DOHH2 (cell line): ENCODE data around the gene GABRB1.

Experiments used
- H3F3A ChIP-seq: fragments of 200-600 bp; sonication (generic), shearing (Covaris generic); 2 replicates; pipeline ENCODE4 v1.6.0; 2016; ENCODE audit warnings: antibody characterized with exemption, mild to moderate bottlenecking; ENCODE audit not compliant: control insufficient read depth, insufficient read depth
- H3K27ac ChIP-seq: fragments of 200-600 bp; sonication (generic); 2 replicates; pipeline ENCODE4 v1.5.1; 2014; ENCODE audit warnings: low read depth, mild to moderate bottlenecking, low read length, moderate library complexity
- H3K27me3 ChIP-seq: fragments of 200-600 bp; sonication (generic); 2 replicates; pipeline ENCODE4 v1.6.1; 2014; ENCODE audit warnings: mild to moderate bottlenecking, low read length, mixed read lengths; ENCODE audit not compliant: control insufficient read depth
- H3K36me3 ChIP-seq: fragments of 200-600 bp; sonication (generic); 2 replicates; pipeline ENCODE4 v1.6.1; 2014; ENCODE audit warnings: mild to moderate bottlenecking, low read length, moderate library complexity, mixed read lengths; ENCODE audit not compliant: control insufficient read depth
- H3K4me1 ChIP-seq: fragments of 200-600 bp; sonication (generic); 2 replicates; pipeline ENCODE4 v1.6.1; 2014; ENCODE audit warnings: mild to moderate bottlenecking, low read length, mixed read lengths; ENCODE audit not compliant: control insufficient read depth
- H3K4me2 ChIP-seq: fragments of 200-600 bp; sonication (generic); 2 replicates; pipeline ENCODE4 v1.6.0; 2014; ENCODE audit warnings: mild to moderate bottlenecking, low read length, moderate library complexity
- H3K4me3 ChIP-seq: fragments of 200-600 bp; sonication (generic); 2 replicates; pipeline ENCODE4 v1.5.1; 2014; ENCODE audit warnings: mild to moderate bottlenecking, low read length, mixed read lengths
- H3K79me2 ChIP-seq: fragments of 200-600 bp; sonication (generic); 2 replicates; pipeline ENCODE4 v1.6.1; 2014; ENCODE audit warnings: mild to moderate bottlenecking, low read length, mixed read lengths; ENCODE audit not compliant: control insufficient read depth
- H3K9me2 ChIP-seq: fragments of 200-600 bp; sonication (generic); replicated peaks from 2 replicates; pipeline ENCODE4 v1.6.1; 2014; ENCODE audit warnings: mild to moderate bottlenecking, low read length, mixed read lengths; ENCODE audit not compliant: control insufficient read depth
- H3K9me3 ChIP-seq: fragments of 200-600 bp; sonication (generic); 2 replicates; pipeline ENCODE4 v1.6.1; 2014; ENCODE audit warnings: antibody characterized with exemption, low read length, mixed read lengths; ENCODE audit not compliant: control insufficient read depth, insufficient read depth
- H4K20me1 ChIP-seq: fragments of 200-600 bp; sonication (generic); 2 replicates; pipeline ENCODE4 v1.6.0; 2014; ENCODE audit warnings: low read depth, mild to moderate bottlenecking, antibody characterized with exemption, low read length, moderate library complexity; ENCODE audit not compliant: control insufficient read depth, insufficient read depth
- CTCF ChIP-seq: fragments of 200-600 bp; sonication (generic); IDR thresholded peaks from one replicate; pipeline ENCODE4 v1.5.1; 2014; ENCODE audit warnings: antibody characterized with exemption, mild to moderate bottlenecking, low read depth, low read length; ENCODE audit not compliant: poor library complexity, severe bottlenecking
- EZH2phosphoT487 ChIP-seq: fragments of 200-600 bp; sonication (generic); IDR thresholded peaks from 2 replicates; pipeline ENCODE4 v1.6.1; 2017; ENCODE audit warnings: borderline replicate concordance, mild to moderate bottlenecking, antibody characterized with exemption, low read length, moderate library complexity, mixed read lengths

Gene GABRB1

GRCh38 chr4:47010347-47010911 is 20.9 kb upstream of the GABRB1 start:
- Histone ChIP-seq H3K27me3 (no peaks in the 10 kb centered on the region), H3K4me1 (no peaks in the 10 kb centered on the region), H3K4me3 (no peak overlapping the region), H3F3A (no peaks in the 10 kb centered on the region), H4K20me1 (no peaks in the 10 kb centered on the region), H3K79me2 (no peaks in the 10 kb centered on the region), H3K4me2 (no peak overlapping the region), H3K36me3 (no peaks in the 10 kb centered on the region), H3K27ac (no peak overlapping the region), H3K9me3 (no peaks in the 10 kb centered on the region), H3K9me2 (no peaks in the 10 kb centered on the region)
- TF ChIP-seq EZH2phosphoT487 (no peak), CTCF (no peak)

- no peak for TF ChIP-seq EZH2phosphoT487
- no peak for TF ChIP-seq CTCF
- Histone ChIP-seq H3K4me3 (no peak overlapping the region), H3K79me2 (no peaks in the 10 kb centered on the region), H3F3A (no peaks in the 10 kb centered on the region), H3K9me2 (no peaks in the 10 kb centered on the region), H4K20me1 (no peaks in the 10 kb centered on the region), H3K27me3 (no peaks in the 10 kb centered on the region), H3K36me3 (no peaks in the 10 kb centered on the region), H3K9me3 (no peaks in the 10 kb centered on the region), H3K4me1 (no peaks in the 10 kb centered on the region), H3K27ac (no peak overlapping the region), H3K4me2 (no peak overlapping the region)
Observed at GRCh38 chr4:47010912-47011446, 20.4 kb upstream of the GABRB1 start.

- H3K4me1 ChIP-seq, result no peaks in the 10 kb centered on the region
- H3K4me2 ChIP-seq, result no peak overlapping the region
- H3K27ac ChIP-seq, result no peak overlapping the region
- H3K79me2 ChIP-seq, result no peaks in the 10 kb centered on the region
- H3K9me3 ChIP-seq, result no peaks in the 10 kb centered on the region
- no peaks in the 10 kb centered on the region for H3K9me2 ChIP-seq
- no peaks in the 10 kb centered on the region for H3K36me3 ChIP-seq
- no peaks in the 10 kb centered on the region for H3K27me3 ChIP-seq
- no peaks in the 10 kb centered on the region for H3F3A ChIP-seq
- TF ChIP-seq EZH2phosphoT487 (no peak), CTCF (no peak)
- no peaks in the 10 kb centered on the region for H4K20me1 ChIP-seq
- no peak overlapping the region for H3K4me3 ChIP-seq
Observed at GRCh38 chr4:47012676-47013075, 18.7 kb upstream of the GABRB1 start.
